Kidney tubule cell (primary cell): ENCODE results near the gene SLC4A9.

Source experiments
- DNase-seq: peaks from one replicate; pipeline ENCODE4 v3.0.0-alpha.2; 2018; ENCODE audit warnings: low spot score

The SLC4A9 gene

DNA sequence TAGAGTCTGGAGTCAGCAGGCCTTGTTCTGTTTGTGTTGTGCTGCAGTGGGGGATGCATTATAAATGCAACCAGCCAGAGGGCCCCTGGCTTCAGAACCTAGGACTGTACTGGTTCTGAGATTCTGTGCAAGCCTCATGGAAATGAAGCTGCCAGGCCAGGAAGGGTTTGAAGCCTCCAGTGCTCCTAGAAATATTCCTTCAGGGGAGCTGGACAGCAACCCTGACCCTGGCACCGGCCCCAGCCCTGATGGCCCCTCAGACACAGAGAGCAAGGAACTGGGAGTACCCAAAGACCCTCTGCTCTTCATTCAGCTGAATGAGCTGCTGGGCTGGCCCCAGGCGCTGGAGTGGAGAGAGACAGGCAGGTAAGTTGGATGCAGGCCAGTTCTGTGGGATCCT, at the start of gene SLC4A9:
TSS of gene SLC4A9 (plus strand) at position 94 of the 400 bp plus-strand sequence. CDS start at position 137, 43 bp downstream.
- DNase-seq = no peak

GRCh38 chr5:140310434-140310833, 49.6 kb upstream of the SLC4A9 start:
- DNase-seq = no peak

GRCh38 chr5:140311011-140311467, 49.0 kb upstream of the SLC4A9 start:
- DNase-seq = peak; percentile 84

DNA sequence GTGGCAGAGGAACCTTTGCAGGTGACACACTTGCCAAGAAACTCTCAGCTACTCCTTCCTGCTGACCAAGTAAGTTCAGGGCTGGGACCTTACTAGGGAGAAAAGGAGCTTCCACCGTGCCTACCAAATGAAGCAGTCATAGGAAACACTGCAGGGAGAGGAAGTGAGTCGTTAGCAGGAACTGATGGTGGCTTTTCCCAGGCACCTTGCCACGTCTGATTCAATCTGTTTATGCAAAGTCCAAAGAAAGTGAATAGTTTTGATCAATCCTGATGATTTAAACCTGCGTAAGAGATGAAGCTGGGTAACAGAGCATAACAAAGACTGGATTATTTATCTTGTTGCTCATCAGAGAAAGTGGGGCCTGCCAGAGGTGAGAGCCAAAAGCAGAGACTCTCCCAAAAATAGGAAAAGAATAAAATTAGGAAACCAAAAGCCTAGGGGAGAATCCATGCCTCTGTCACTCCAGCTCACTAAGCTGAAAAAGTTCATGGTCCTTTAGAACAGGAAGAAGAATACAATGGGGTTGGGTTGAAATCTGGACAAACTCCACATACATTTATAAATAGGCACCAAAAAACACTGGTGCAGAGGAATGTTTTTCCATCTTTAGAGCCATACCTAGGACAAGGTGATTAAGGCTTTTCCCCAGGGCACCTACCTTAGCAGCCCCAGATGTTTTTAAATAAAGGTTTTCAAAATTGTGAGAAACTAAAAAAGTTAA, 47.8 kb upstream of the SLC4A9 start:
- peak; percentile 99 for DNase-seq

GRCh38 chr5:140312791-140313189, 47.2 kb upstream of the SLC4A9 start:
- DNase-seq = no peak

GRCh38 chr5:140317859-140318258, 42.1 kb upstream of the SLC4A9 start:
- DNase-seq = peak; percentile 87

DNA sequence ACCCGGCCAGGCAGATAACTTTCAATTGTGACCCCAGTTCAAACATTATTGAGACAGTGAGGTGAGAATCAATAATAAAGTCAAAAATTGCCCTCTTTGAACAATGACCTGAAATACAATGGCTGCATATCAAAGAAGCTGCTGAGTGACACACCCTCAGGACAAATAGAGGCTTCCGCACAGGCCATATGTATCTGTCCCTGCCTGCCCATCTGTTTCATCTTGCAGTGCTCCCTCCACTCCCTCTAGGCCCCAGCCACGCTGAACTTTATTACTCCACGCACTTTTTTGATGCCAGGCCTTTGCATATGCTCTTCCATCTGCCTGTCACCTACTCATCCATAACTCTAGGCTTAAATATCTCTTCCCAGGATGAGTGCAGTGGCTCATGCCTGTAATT, 41.2 kb upstream of the SLC4A9 start:
- no peak for DNase-seq

- DNase-seq = no peak
Measured at GRCh38 chr5:140319833-140320232, 40.2 kb upstream of the SLC4A9 start.

DNA sequence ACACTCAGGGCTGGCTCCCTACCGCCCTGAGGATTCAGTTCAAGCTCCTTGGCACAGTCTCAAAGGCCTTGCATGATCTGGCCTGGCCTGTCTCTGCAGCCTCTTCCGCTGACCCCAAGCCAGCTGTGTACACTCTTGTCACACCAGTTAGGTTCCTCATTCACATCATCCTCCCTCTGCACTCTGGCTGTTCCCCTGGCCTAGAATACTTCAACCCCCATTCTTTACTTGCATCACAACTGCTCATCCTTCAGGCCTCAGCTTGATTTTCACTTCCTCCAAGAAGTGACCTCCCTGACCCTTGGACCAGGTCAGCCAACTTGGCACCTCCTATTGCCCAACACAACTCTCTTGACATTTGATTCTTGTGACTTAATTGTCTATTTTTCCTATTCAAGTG, 38.2 kb upstream of the SLC4A9 start:
- peak; percentile 17 for DNase-seq

DNA sequence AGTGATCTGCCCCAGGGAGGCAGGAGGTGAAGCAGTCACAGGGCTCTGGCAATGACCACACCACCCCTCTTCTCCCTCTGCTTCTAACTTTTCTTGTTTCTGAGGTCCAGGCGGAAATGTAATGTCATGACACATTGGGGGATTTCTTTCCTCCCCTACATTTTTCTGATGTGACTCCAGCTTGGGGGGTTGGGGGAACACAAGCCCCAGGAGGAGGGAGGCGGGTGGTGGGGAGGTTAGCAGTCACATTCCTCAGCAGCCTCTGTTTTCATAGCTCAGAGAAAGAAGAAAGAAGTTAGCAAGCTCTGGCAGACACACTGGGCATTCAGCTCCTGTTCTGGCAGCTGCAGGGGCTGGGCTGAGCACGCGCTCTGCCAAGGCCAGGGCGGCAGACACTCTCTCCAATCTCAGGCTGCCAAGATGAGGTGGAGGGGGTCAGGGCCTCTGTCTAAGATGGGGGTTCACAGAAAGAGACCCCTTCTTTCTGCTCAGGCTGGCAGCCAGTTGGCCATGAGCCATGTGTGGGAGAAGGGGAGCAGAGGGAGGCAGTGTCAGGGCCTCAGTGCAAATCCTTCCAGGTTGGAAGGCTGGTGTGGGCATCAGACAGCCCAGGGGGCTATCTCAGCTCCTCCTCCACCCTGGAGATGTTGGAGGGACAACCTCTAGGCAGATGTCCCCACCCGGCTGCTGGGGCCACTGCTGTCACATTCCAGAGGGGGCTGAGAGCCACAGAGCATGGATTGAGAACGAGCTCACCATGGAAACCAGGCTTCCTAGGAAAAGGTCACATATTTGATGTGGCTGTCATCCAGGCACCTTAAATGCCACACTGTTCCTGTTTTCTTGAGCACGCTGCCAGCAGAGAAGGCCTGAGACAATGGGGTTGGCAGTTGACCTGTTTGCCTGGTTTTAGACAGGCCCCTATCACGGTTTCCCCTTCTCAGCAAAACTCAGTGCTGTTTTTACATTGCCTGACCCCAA, 37.0 kb upstream of the SLC4A9 start:
- peak; percentile 99 for DNase-seq

DNA sequence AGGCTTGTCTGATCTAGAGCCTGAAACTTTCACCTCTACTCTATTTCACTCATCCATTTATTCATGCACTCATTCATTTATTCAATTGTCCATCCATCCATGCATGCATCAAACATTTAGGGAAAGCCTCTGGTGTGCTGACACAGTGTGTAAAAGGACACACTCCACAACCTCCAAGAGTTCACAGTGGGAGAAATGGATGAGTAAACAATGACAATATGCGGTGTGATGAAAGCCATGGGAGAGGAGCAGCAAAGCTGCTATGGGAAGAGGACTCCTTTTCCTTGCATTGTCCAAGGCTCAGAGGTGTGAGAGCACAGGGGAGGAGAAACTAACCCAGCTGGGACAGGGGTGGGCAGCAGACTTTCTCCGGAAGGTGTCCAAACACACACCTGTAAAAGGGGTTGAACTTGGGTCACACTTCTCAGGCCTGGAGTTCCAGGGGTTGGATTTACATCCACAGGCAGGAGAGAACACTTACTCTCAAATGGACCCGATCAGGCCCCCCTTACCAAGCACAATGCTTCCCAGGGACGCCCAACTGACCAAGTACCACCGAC, 35.9 kb upstream of the SLC4A9 start:
- DNase-seq = peak; percentile 83

GRCh38 chr5:140324617-140325241, 35.3 kb upstream of the SLC4A9 start:
- DNase-seq = peak; percentile 64

- DNase-seq = no peak
Measured at GRCh38 chr5:140325486-140325885, 34.5 kb upstream of the SLC4A9 start.

GRCh38 chr5:140327589-140327988, 32.4 kb upstream of the SLC4A9 start:
- DNase-seq = no peak

DNA sequence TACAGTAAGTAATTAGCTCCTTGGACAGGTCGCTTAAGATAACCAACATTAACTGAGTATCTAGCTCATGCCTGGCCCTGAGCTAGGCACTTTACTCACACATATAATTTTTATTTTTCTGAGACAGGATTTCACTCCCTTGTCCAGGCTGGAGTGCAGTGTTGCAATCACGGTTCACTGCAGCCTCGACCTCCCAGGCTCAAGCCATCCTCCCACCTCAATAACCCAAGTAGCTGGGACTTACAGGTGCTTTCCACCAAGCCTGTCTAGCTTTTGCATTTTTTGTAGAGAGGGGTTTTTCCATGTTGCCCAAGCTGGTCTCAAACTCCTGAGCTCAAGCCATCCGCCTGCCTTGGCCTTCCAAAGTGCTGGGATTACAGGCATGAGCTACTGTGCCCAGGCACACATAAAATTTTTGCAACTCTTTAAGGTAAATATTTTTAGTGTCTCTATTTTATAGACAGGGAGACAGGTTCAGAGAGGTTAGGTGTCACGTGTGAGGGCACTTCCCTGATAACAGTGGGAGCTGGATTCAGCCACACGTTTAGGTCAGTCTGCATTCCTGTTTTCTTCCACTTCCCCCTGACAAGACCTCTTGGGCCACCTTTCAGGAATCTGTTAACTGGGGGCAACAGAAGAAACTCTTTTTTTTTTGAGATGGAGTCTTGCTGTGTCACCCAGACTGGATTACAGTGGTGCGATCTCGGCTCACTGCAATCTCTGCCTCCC, 31.8 kb upstream of the SLC4A9 start:
- no peak for DNase-seq

DNA sequence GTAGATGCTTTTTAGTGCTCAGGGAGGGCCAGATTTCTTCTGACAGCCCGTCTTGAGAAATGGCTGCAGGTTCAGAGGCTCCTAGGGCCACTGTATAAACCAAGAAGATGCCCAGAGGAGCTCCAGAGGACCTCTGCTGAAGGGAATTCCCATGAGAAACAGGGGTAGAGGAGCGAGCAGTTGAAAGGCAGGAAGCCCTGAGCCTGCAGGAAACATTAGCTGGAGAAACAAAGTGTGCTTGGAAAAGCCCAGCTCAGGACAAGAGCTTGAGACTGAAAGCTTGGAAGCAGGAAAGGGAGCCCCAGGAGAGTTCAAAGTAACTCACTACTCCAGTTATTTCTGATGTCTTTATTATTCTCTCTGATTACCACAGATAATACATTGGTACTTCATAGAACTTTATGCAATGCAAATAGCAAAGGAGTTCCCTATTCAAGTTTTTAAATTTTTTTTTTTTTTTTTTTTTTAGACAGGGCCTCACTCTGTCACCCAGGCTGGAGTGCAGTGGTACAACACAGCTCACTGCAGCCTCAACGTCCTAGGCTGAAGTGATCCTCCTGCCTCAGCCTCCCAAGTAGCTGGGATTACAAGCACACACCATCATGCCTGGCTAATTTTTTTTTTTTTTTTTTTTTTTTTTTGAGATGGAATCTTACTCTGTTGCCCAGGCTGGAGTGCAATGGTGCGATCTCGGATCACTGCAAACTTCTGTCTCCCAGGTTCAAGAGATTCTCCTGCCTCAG, 30.1 kb upstream of the SLC4A9 start:
- no peak for DNase-seq

GRCh38 chr5:140331638-140332037, 28.4 kb upstream of the SLC4A9 start:
- no peak for DNase-seq

DNA sequence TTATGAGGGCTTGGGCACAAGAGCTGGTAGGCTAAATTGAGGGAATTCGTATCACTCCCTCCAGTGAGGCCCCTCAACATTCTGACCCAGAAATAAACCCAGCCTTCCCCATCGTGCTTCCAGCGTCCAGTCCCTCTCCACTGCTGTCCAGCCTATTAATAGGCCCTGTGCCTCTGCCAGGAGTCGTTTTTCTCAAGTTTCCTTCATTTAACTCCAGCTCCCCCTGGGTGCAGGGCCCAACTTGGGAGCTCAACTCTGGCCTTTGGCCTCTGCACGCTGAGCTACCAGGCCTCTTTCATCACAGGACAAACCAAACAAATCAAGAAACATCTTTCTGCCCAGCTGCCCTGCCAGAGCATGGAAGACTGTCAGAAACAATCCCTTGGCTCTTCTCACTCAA, 23.6 kb upstream of the SLC4A9 start:
- DNase-seq = no peak

- DNase-seq = no peak
Measured at GRCh38 chr5:140337880-140338279, 22.1 kb upstream of the SLC4A9 start.

DNA sequence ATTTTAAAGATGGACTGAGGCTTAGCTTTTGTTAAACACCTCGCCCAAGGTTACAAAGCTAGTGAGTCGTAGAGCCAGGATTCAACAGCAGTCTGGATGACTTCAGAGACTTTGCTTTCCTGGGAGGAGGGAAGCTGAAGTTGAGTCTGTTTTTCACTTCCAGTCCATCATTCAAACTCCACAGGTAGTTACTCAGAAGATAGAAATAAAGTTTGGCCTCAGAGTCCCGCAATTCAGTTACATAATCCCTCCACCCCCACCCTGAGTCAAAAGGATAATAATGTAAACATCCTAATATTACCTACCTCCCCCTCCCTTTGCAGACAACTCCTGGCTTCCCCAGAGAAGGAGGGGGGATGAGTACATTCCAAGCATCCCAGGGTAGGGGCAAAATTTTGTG, 21.7 kb upstream of the SLC4A9 start:
- DNase-seq = peak; percentile 75

- DNase-seq = no peak
Measured at GRCh38 chr5:140338908-140339307, 21.1 kb upstream of the SLC4A9 start.
